Endothelial cell of umbilical vein (primary cell): ENCODE data around the gene GRIK3. TPM values are rescaled to one million over a fixed set of nuclear protein-coding genes. Genes with fewer than 3 reads are reported as not detected.

ENCODE experiments used
- BruUV-seq: library from RNA; stranded (reverse); fragments of 400-500 nt; replicated peaks from 2 replicates; lab custom pipeline; 2021; lab: Mats Ljungman, UMichigan
- CTCF ChIA-PET: fragments of 300-600, 350-600 bp; sonication (Branson Sonifier 250); formaldehyde crosslinking; loops from one replicate; lab custom pipeline; 2021; ENCODE audit warnings: antibody characterized with exemption, inconsistent platforms; lab: Charles Lee
- POLR2A ChIA-PET: fragments of 300-600, 350-600 bp; sonication (Branson Sonifier 250); formaldehyde crosslinking; loops from one replicate; lab custom pipeline; 2021; ENCODE audit warnings: antibody characterized with exemption, inconsistent platforms; lab: Charles Lee
- DNase-seq: peaks from one replicate; pipeline ENCODE4 v3.0.0-alpha.2; 2011; ENCODE audit warnings: low read depth, low spot score
- FAIRE-seq: peaks from 2 replicates; lab custom pipeline; 2011; peaks lifted over from hg19 to GRCh38; lab: Jason Lieb, UNC
- H2AFZ ChIP-seq: 2 replicates; pipeline ENCODE4 v1.6.0; 2012; ENCODE audit warnings: low read depth, low read length, control low read depth, inconsistent platforms
- H3K27ac ChIP-seq: 2 replicates; pipeline ENCODE4 v1.5.1; 2011; ENCODE audit warnings: low read depth, mild to moderate bottlenecking, control low read depth, low read length, moderate library complexity; ENCODE audit not compliant: insufficient read depth
- H3K27me3 ChIP-seq, 2 experiments: 2 replicates each; pipeline versions ENCODE4 v1.6.0 to v1.6.1; 2011; ENCODE audit warnings: low read length in 2 of 2, mixed read lengths in 1 of 2; ENCODE audit not compliant: control insufficient read depth in 2 of 2, insufficient read depth in 2 of 2
- H3K36me3 ChIP-seq, 2 experiments: 2 replicates in 1 of 2; 3 replicates in 1 of 2; pipeline ENCODE4 v1.5.1; 2011; ENCODE audit warnings: low read length in 2 of 2, mild to moderate bottlenecking in 1 of 2, moderate library complexity in 1 of 2; ENCODE audit not compliant: control insufficient read depth in 2 of 2, insufficient read depth in 2 of 2; ENCODE audit errors: extremely low read depth in 1 of 2
- H3K4me1 ChIP-seq: 3 replicates; pipeline ENCODE4 v1.5.1; 2011; ENCODE audit warnings: mild to moderate bottlenecking, low read length; ENCODE audit not compliant: control insufficient read depth, insufficient read depth; ENCODE audit errors: extremely low read depth
- H3K4me2 ChIP-seq: 2 replicates; pipeline ENCODE4 v1.6.1; 2011; ENCODE audit warnings: low read length, control low read depth, mixed read lengths; ENCODE audit not compliant: insufficient read depth
- H3K4me3 ChIP-seq, 3 experiments: fragments of 200-600 bp in 1 of 3; sonication (generic), shearing (Covaris generic) in 1 of 3; replicated peaks in 1 of 3; 2 replicates each; pipeline ENCODE4 v1.5.1; 2011 to 2016; ENCODE audit warnings: control low read depth in 3 of 3, low read length in 3 of 3, mild to moderate bottlenecking in 2 of 3, inconsistent platforms in 1 of 3, low read depth in 1 of 3, moderate library complexity in 1 of 3; ENCODE audit not compliant: insufficient read depth in 1 of 3
- H3K79me2 ChIP-seq: 2 replicates; pipeline ENCODE4 v1.6.0; 2012; ENCODE audit warnings: low read length, inconsistent platforms; ENCODE audit not compliant: control insufficient read depth, insufficient read depth
- H3K9ac ChIP-seq: replicated peaks from 2 replicates; pipeline ENCODE3; 2011; ENCODE audit warnings: low read length, control low read depth; ENCODE audit not compliant: insufficient read depth; ENCODE audit errors: extremely low read depth
- H3K9me1 ChIP-seq: replicated peaks from 3 replicates; pipeline ENCODE4 v1.6.0; 2011; ENCODE audit warnings: mild to moderate bottlenecking, low read length; ENCODE audit not compliant: control insufficient read depth, insufficient read depth; ENCODE audit errors: extremely low read depth
- H3K9me3 ChIP-seq: replicated peaks from 2 replicates; pipeline ENCODE4 v1.5.1; 2012; ENCODE audit warnings: low read length, inconsistent platforms; ENCODE audit not compliant: control insufficient read depth, insufficient read depth
- H4K20me1 ChIP-seq: replicated peaks from 2 replicates; pipeline ENCODE3; 2011; ENCODE audit warnings: mild to moderate bottlenecking, low read length; ENCODE audit not compliant: control insufficient read depth, insufficient read depth; ENCODE audit errors: extremely low read depth
- CTCF ChIP-seq, 2 donors: IDR thresholded peaks; 1 replicate in 1 of 2; 2 replicates in 1 of 2; pipeline ENCODE4 v1.5.1; 2011; ENCODE audit warnings: low read length in 2 of 2, mild to moderate bottlenecking in 2 of 2, moderate library complexity in 2 of 2, control low read depth in 1 of 2, inconsistent platforms in 1 of 2, low read depth in 1 of 2; ENCODE audit not compliant: insufficient read depth in 1 of 2; ENCODE audit errors: extremely low read depth in 1 of 2
- EZH2 ChIP-seq: IDR thresholded peaks from 2 replicates; pipeline ENCODE4 v1.6.1; 2012; ENCODE audit warnings: borderline replicate concordance, low read depth, mild to moderate bottlenecking, moderate library complexity, low read length, inconsistent platforms; ENCODE audit not compliant: severe bottlenecking
- FOS ChIP-seq: IDR thresholded peaks from 2 replicates; pipeline ENCODE4 v1.6.1; 2011; ENCODE audit warnings: mild to moderate bottlenecking, low read length, moderate library complexity, borderline replicate concordance; ENCODE audit not compliant: insufficient read depth
- GATA2 ChIP-seq: IDR thresholded peaks from 2 replicates; pipeline ENCODE4 v1.7.0; 2011; ENCODE audit warnings: low read depth, mild to moderate bottlenecking, moderate library complexity, mixed read lengths, low read length; ENCODE audit not compliant: insufficient read length, insufficient read depth
- JUN ChIP-seq: IDR thresholded peaks from 2 replicates; pipeline ENCODE4 v1.6.1; 2011; ENCODE audit warnings: borderline replicate concordance, low read depth; ENCODE audit not compliant: insufficient read length, insufficient read depth
- MAX ChIP-seq: IDR thresholded peaks from 2 replicates; pipeline ENCODE4 v1.6.1; 2011; ENCODE audit not compliant: insufficient read depth, insufficient read length
- MYC ChIP-seq: IDR thresholded peaks from one replicate; pipeline ENCODE4 v1.6.1; 2011; ENCODE audit warnings: mild to moderate bottlenecking, low read depth, low read length
- POLR2A ChIP-seq: IDR thresholded peaks from 2 replicates; pipeline ENCODE4 v1.6.1; 2012; ENCODE audit warnings: low read depth, mild to moderate bottlenecking, control low read depth, low read length
- POLR2AphosphoS5 ChIP-seq: IDR thresholded peaks from 2 replicates; pipeline ENCODE4 v1.6.1; 2012; ENCODE audit warnings: low read depth, mild to moderate bottlenecking, control low read depth, low read length, moderate library complexity; ENCODE audit not compliant: insufficient read depth
- dilution Hi-C: fragments of 300-500 bp; cut with MboI; formaldehyde crosslinking; loops from one replicate; pipeline ENCODE4 v1.15.0; 2019; ENCODE audit warnings: low sequenced_read_pairs; ENCODE audit not compliant: extremely low pct_ligation_motif_present
- intact Hi-C: fragments of 100-400 bp; cut with micrococcal nuclease; formaldehyde crosslinking; loops from one replicate; pipeline ENCODE4 v1.10.0; 2022
- polyA plus RNA-seq, 4 experiments: library from polyadenylated mRNA; depleted of rRNA in 3 of 4; stranded (reverse) in 3 of 4; unstranded in 1 of 4; fragments of >200 nt; gene quantifications; 2 replicates each; pipeline versions ENCODE4 v1.2.1 to v1.2.3, GENCODE V29; 2011 to 2012; ENCODE audit warnings: missing spikeins in 1 of 4
- total RNA-seq: library from RNA; stranded (reverse); gene quantifications from 2 replicates; pipeline ENCODE4 v1.2.3, GENCODE V29; 2021

Gene GRIK3
- total and polyA plus RNA-seq, 2 donors (not counting 3 experiments of a cell fraction or from before 2014, with no cell fraction given), result not detected

GRCh38 chr1:36864182-36864822 lies 170.0 kb downstream of the GRIK3 start:
- Histone ChIP-seq H3K9ac (no peak overlapping the region), H3K4me3 (no peak overlapping the region), H3K36me3 (no peaks in the 10 kb centered on the region), H3K79me2 (no peaks in the 10 kb centered on the region), H3K4me2 (no peak overlapping the region), H3K27ac (no peak overlapping the region), H3K9me1 (no peaks in the 10 kb centered on the region), H4K20me1 (no peaks in the 10 kb centered on the region), H3K9me3 (no peaks in the 10 kb centered on the region), H3K4me1 (no peaks in the 10 kb centered on the region), H2AFZ (no peak overlapping the region), H3K27me3 (no peaks in the 10 kb centered on the region)
- dilution Hi-C loops, result no loop called here
- intact Hi-C loops, result loop anchor here (10.0 kb wide), 1 partner anchor 160 kb away; no protein-coding TSS in a partner anchor
- no peak for TF ChIP-seq POLR2AphosphoS5
- TF ChIP-seq CTCF (IDR thresholded peaks at IDR 0.05; ENCODE audit: extremely low read depth in 1 of 2, insufficient read depth in 1 of 2, low read depth in 1 of 2, low read length in 2 of 2), result peak; percentile 24 to 33
- DNase-seq (no peak), FAIRE-seq (no peak)
- BruUV-seq, result no TSS peak
- CTCF ChIA-PET, result interaction anchor here (1.3 to 1.7 kb wide), 3 partner anchors 16 to 56 kb away, joined by 3 to 5 read pairs (median 4); no protein-coding TSS in a partner anchor
- POLR2A ChIA-PET, result no interaction called here

- no peaks in the 10 kb centered on the region for H3K9me3 ChIP-seq
- no peak overlapping the region for H3K4me3 ChIP-seq
- H3K4me2 ChIP-seq, result no peak overlapping the region
- H4K20me1 ChIP-seq, result no peaks in the 10 kb centered on the region
- dilution Hi-C loops (no loop called here), intact Hi-C loops (loop anchor here (10.0 kb wide), 1 partner anchor 159 kb away; no protein-coding TSS in a partner anchor)
- no peaks in the 10 kb centered on the region for H3K79me2 ChIP-seq
- no peaks in the 10 kb centered on the region for H3K27me3 ChIP-seq
- no peak overlapping the region for H2AFZ ChIP-seq
- H3K9me1 ChIP-seq, result no peaks in the 10 kb centered on the region
- no peaks in the 10 kb centered on the region for H3K4me1 ChIP-seq
- no peak overlapping the region for H3K9ac ChIP-seq
- no peaks in the 10 kb centered on the region for H3K36me3 ChIP-seq
- ChIA-PET POLR2A (no interaction called here), CTCF (interaction anchor here (1.3 to 1.7 kb wide), 3 partner anchors 15 to 56 kb away, joined by 3 to 5 read pairs (median 4); no protein-coding TSS in a partner anchor)
- FAIRE-seq (no peak), DNase-seq (no peak)
- no TSS peak for BruUV-seq
- H3K27ac ChIP-seq, result no peak overlapping the region
- no peak for TF ChIP-seq FOS
- no peak for TF ChIP-seq JUN
- TF ChIP-seq MYC, result no peak
- TF ChIP-seq EZH2, result no peak
- no peak for TF ChIP-seq POLR2A
- TF ChIP-seq GATA2, result no peak
- no peak for TF ChIP-seq CTCF (IDR thresholded peaks at IDR 0.05; ENCODE audit: extremely low read depth in 1 of 2, insufficient read depth in 1 of 2, low read depth in 1 of 2, low read length in 2 of 2)
- TF ChIP-seq POLR2AphosphoS5, result no peak
- no peak for TF ChIP-seq MAX
Observed at GRCh38 chr1:36863500-36863899, 170.8 kb downstream of the GRIK3 start.
